K562 (cell line): ENCODE data around the gene LRRC8E. TPM values are rescaled to one million over a fixed set of nuclear protein-coding genes. Genes with fewer than 3 reads are reported as not detected.

Source experiments
- ATAC-seq: fragments of 200-7000 bp; cut with Tn5 transposase; 3 replicates; pipeline ENCODE4 v1.9.1; 2020; ENCODE audit warnings: moderate library complexity
- BruUV-seq: library from RNA; stranded (reverse); fragments of 400-500 nt; replicated peaks from 2 replicates; lab custom pipeline; 2021; lab: Mats Ljungman, UMichigan
- CTCF ChIA-PET: fragments of 300-600 bp; formaldehyde crosslinking; extraction: SDS; loops from one replicate; lab custom pipeline; 2021; ENCODE audit warnings: low intra/inter-chr PET ratio; lab: Yijun Ruan, JAX
- POLR2A ChIA-PET: fragments of 300-600, 350-650 bp; sonication (Branson Sonifier 250); formaldehyde crosslinking; extraction: SDS; loops from one replicate; lab custom pipeline; 2021; ENCODE audit warnings: antibody characterized with exemption, inconsistent platforms; lab: Yijun Ruan, JAX
- DNase-seq, 4 experiments: peaks; one replicate each; pipeline versions ENCODE4 v3.0.0 to v3.0.0-alpha.2; 2011 to 2018; ENCODE audit warnings: low spot score in 3 of 4, mixed read lengths in 3 of 4; ENCODE audit errors: extremely low read depth in 1 of 4
- FAIRE-seq: peaks from 2 replicates; lab custom pipeline; 2011; peaks lifted over from hg19 to GRCh38; lab: Jason Lieb, UNC
- H2AFZ ChIP-seq: 2 replicates; pipeline ENCODE4 v1.6.0; 2011; ENCODE audit warnings: low read depth, low read length, control low read depth, inconsistent platforms
- H3K27ac ChIP-seq: fragments of 200-600 bp; 3 replicates; pipeline ENCODE4 v1.8.0; 2011; ENCODE audit warnings: low read depth, mild to moderate bottlenecking, control low read depth, inconsistent platforms, low read length, moderate library complexity, mixed read lengths; ENCODE audit errors: extremely low read depth
- H3K27me3 ChIP-seq, 2 experiments: fragments of 300-600 bp in 1 of 2; 2 replicates in 1 of 2; 3 replicates in 1 of 2; pipeline versions ENCODE4 v1.6.0 to v1.8.0; 2011; ENCODE audit warnings: inconsistent platforms in 2 of 2, low read length in 2 of 2, mild to moderate bottlenecking in 1 of 2, mixed read lengths in 1 of 2, moderate library complexity in 1 of 2; ENCODE audit not compliant: control insufficient read depth in 2 of 2, insufficient read depth in 2 of 2
- H3K36me3 ChIP-seq: fragments of 300-600 bp; 3 replicates; pipeline ENCODE4 v1.8.0; 2011; ENCODE audit warnings: mild to moderate bottlenecking, low read length, inconsistent platforms; ENCODE audit not compliant: control insufficient read depth, insufficient read depth
- H3K4me1 ChIP-seq, 2 experiments: fragments of 200-600 bp in 1 of 2; replicated peaks in 1 of 2; 2 replicates in 1 of 2; 3 replicates in 1 of 2; pipeline versions ENCODE4 v1.5.1 to v1.8.0; 2011; ENCODE audit warnings: inconsistent platforms in 2 of 2, low read length in 2 of 2, mild to moderate bottlenecking in 1 of 2, mixed read lengths in 1 of 2, moderate library complexity in 1 of 2; ENCODE audit not compliant: control insufficient read depth in 2 of 2, insufficient read depth in 2 of 2
- H3K4me2 ChIP-seq: 2 replicates; pipeline ENCODE4 v1.6.1; 2011; ENCODE audit warnings: low read length, control low read depth, inconsistent platforms, mixed read lengths; ENCODE audit not compliant: insufficient read depth
- H3K4me3 ChIP-seq: fragments of 200-600 bp; sonication (generic), shearing (Covaris generic); 2 replicates; pipeline ENCODE4 v1.5.1; 2016; ENCODE audit warnings: control low read depth, inconsistent platforms
- H3K79me2 ChIP-seq: fragments of 200-600 bp; 3 replicates; pipeline ENCODE4 v1.8.0; 2011; ENCODE audit warnings: low read length, inconsistent platforms; ENCODE audit not compliant: control insufficient read depth, insufficient read depth
- H3K9ac ChIP-seq, 2 experiments: 2 replicates each; pipeline versions ENCODE4 v1.6.0 to v1.6.1; 2011; ENCODE audit warnings: low read depth in 2 of 2, low read length in 2 of 2, control low read depth in 1 of 2, inconsistent platforms in 1 of 2, mild to moderate bottlenecking in 1 of 2, mixed read lengths in 1 of 2; ENCODE audit not compliant: insufficient read depth in 1 of 2
- H3K9me1 ChIP-seq: one replicate; pipeline ENCODE4 v1.6.0; 2011; ENCODE audit warnings: inconsistent platforms, mild to moderate bottlenecking, low read length, moderate library complexity; ENCODE audit not compliant: control insufficient read depth, insufficient read depth
- H3K9me3 ChIP-seq: replicated peaks from 2 replicates; pipeline ENCODE4 v1.5.1; 2011; ENCODE audit warnings: low read depth, low read length, inconsistent platforms; ENCODE audit not compliant: control insufficient read depth, insufficient read depth
- H4K20me1 ChIP-seq: replicated peaks from 2 replicates; pipeline ENCODE4 v1.6.1; 2011; ENCODE audit warnings: low read length, inconsistent platforms, mixed read lengths; ENCODE audit not compliant: control insufficient read depth, insufficient read depth
- BHLHE40 ChIP-seq: IDR thresholded peaks from 2 replicates; pipeline ENCODE4 v1.6.1; 2011; ENCODE audit warnings: low read length, improper control_type of control experiment
- DACH1 ChIP-seq: fragments of 450-650 bp; IDR thresholded peaks from 2 replicates; pipeline ENCODE4 v1.6.1; 2018; ENCODE audit not compliant: partially characterized antibody
- FOS ChIP-seq: IDR thresholded peaks from 3 replicates; pipeline ENCODE4 v1.6.1; 2011; ENCODE audit not compliant: insufficient read length; ENCODE audit errors: extremely low read depth
- GATA2 ChIP-seq: sonication (generic); formaldehyde crosslinking; IDR thresholded peaks from 2 replicates; pipeline ENCODE4 v1.4.0; 2020; ENCODE audit warnings: mild to moderate bottlenecking, missing genetic modification reagents
- KAT2B ChIP-seq: IDR thresholded peaks from one replicate; pipeline ENCODE4 v1.6.1; 2012; ENCODE audit warnings: low read depth, mild to moderate bottlenecking, control low read depth, inconsistent platforms, low read length, moderate library complexity
- MAFF ChIP-seq: IDR thresholded peaks from 2 replicates; pipeline ENCODE4 v1.6.1; 2012; ENCODE audit warnings: low read length, improper control_type of control experiment
- MTF1 ChIP-seq: fragments of 250-450 bp; sonication (Bioruptor Pico); IDR thresholded peaks from 2 replicates; pipeline ENCODE4 v1.9.0; 2021; ENCODE audit warnings: moderate library complexity, mild to moderate bottlenecking, inconsistent platforms, borderline replicate concordance
- NBN ChIP-seq: fragments of 450-650 bp; IDR thresholded peaks from 2 replicates; pipeline ENCODE4 v1.6.1; 2016; ENCODE audit warnings: low read depth, mild to moderate bottlenecking
- PHF8 ChIP-seq: fragments of 200-600 bp; sonication (generic); IDR thresholded peaks from 2 replicates; pipeline ENCODE4 v1.6.1; 2012; ENCODE audit warnings: mixed run types, mild to moderate bottlenecking, inconsistent platforms, low read length, moderate library complexity, borderline replicate concordance
- POLR2AphosphoS5 ChIP-seq: IDR thresholded peaks from 2 replicates; pipeline ENCODE4 v1.6.1; 2011; ENCODE audit warnings: mild to moderate bottlenecking, low read depth, low read length, moderate library complexity; ENCODE audit not compliant: control insufficient read depth, insufficient read depth
- POLR2G ChIP-seq: fragments of 200-400 bp; formaldehyde crosslinking; IDR thresholded peaks from 2 replicates; pipeline ENCODE4 v1.6.1; 2017; ENCODE audit warnings: low read depth, mild to moderate bottlenecking, antibody characterized with exemption, low read length, moderate library complexity
- RBFOX2 ChIP-seq: fragments of 200-400 bp; formaldehyde crosslinking; IDR thresholded peaks from 2 replicates; pipeline ENCODE4 v1.6.1; 2017; ENCODE audit warnings: low read depth, mild to moderate bottlenecking, low read length, moderate library complexity
- RCOR1 ChIP-seq, 2 experiments: IDR thresholded peaks; 2 replicates each; pipeline ENCODE4 v1.6.1; 2012; ENCODE audit warnings: low read depth in 2 of 2, low read length in 2 of 2, borderline replicate concordance in 1 of 2, improper control_type of control experiment in 1 of 2
- TAL1 ChIP-seq: fragments of 450-650 bp; IDR thresholded peaks from 2 replicates; pipeline ENCODE4 v1.6.1; 2016; ENCODE audit warnings: mild to moderate bottlenecking
- ZNF431 ChIP-seq: sonication (generic); formaldehyde crosslinking; IDR thresholded peaks from 2 replicates; pipeline ENCODE4 v1.8.0; 2022; ENCODE audit warnings: mild to moderate bottlenecking, missing genetic modification reagents
- WGBS: fragments of 100-300 bp; shearing (Covaris generic); methylation state at CpG from one replicate; pipeline ENCODE4 v1.1.6; 2016; ENCODE audit warnings: low coverage, mixed read lengths; ENCODE audit not compliant: insufficient coverage; ENCODE audit errors: missing lambda C conversion rate; 5-methylcytosine and 5-hydroxymethylcytosine counted together
- in situ Hi-C: fragments of 300-500 bp; cut with MboI; formaldehyde crosslinking; loops from 4 replicates; pipeline ENCODE4 v1.15.0; 2018; ENCODE audit warnings: inconsistent platforms, mixed read lengths
- intact Hi-C: fragments of 100-400 bp; cut with micrococcal nuclease; formaldehyde crosslinking; loops from 2 replicates; pipeline ENCODE4 v1.14.2; 2022
- polyA plus RNA-seq, 8 experiments: library from polyadenylated mRNA; depleted of rRNA in 4 of 8; stranded (reverse) in 5 of 8; unstranded in 3 of 8; fragments of >200 nt; fragmentation: Nextera tagmentation in 2 of 8; fragmentation: Illumina TruSeq in 1 of 8; extraction: Ambion mirVana in 2 of 8; extraction: Trizol in 1 of 8; gene quantifications; 2 replicates each; pipeline versions ENCODE4 v1.2.1 to v1.2.3, GENCODE V29; 2011 to 2014; ENCODE audit warnings: inconsistent platforms in 1 of 8, missing spikeins in 1 of 8
- total RNA-seq, 7 experiments: library from RNA; depleted of rRNA in 6 of 7; stranded (reverse); fragments of >200 nt in 6 of 7; fragmentation: Illumina TruSeq in 2 of 7; extraction: Trizol in 2 of 7; gene quantifications; 2 replicates each; pipeline versions ENCODE4 v1.2.1 to v1.2.3, GENCODE V29; 2011 to 2021; ENCODE audit warnings: low replicate concordance in 1 of 7
- TF ChIP-seq, protein P1 (sequence below), 3 experiments: fragments of 200-800 bp in 1 of 3; sonication (Bioruptor generic) in 1 of 3; sonication (generic) in 1 of 3; formaldehyde crosslinking in 1 of 3; IDR thresholded peaks; 2 replicates each; pipeline versions ENCODE4 v1.6.1 to v1.8.0; 2016 to 2022; ENCODE audit warnings: mild to moderate bottlenecking in 2 of 3, missing compliant biosample characterization in 2 of 3, missing genetic modification characterization in 2 of 3, missing genetic modification reagents in 1 of 3
- TF ChIP-seq, protein P2 (sequence below): sonication (generic); formaldehyde crosslinking; IDR thresholded peaks from 2 replicates; pipeline ENCODE4 v1.8.0; 2022; ENCODE audit warnings: mild to moderate bottlenecking, low read depth, missing genetic modification reagents
- TF ChIP-seq, protein P3 (sequence below): fragments of 250-450 bp; sonication (Bioruptor Pico); IDR thresholded peaks from 2 replicates; pipeline ENCODE4 v1.5.0; 2021

LRRC8E gene
- total and polyA plus RNA-seq, 9 of the 15 experiments (the other 6 are each of a cell fraction or from before 2014, with no cell fraction given), result 0.08 to 5.7 (median 3.5) TPM; not detected in 1

DNA sequence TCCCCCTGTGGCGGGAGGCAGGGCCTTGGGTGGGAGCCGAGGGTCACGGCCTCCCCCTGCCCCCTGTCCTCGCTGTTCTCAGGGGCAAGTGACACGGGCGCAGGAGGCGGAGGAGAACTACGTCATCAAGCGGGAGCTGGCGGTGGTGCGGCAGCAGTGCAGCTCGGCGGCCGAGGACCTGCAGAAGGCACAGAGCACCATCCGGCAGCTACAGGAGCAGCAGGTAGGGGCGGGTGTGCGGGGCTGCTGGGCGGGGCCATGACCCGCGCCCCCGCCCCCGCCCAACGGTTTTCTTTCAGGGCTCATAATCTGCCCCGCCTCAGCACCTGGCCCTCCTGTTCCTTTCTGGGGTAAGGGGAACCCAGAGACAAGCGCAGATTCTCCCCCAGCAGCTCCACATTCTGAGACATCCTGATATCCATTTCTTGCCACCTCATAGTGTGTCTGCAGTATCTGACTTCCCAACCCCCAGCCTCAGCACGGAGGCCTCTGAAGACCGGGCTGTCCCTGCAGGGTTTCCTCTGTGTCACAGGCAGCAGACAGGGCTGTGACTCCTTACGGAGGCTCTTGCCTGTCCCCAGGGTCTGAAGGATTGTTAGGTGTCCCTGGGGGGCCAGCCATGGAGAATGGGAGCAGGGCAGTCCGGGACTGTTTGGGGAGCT, 30.1 kb upstream of the LRRC8E start:
- in situ Hi-C loops (no loop called here), intact Hi-C loops (no loop called here)
- Histone ChIP-seq H3K79me2 (no peaks in the 10 kb centered on the region), H3K9me3 (no peaks in the 10 kb centered on the region), H3K4me3 (peak overlapping the region; percentile 24), H3K36me3 (no peaks in the 10 kb centered on the region), H3K27me3 (no peaks in the 10 kb centered on the region), H3K9me1 (peaks cover 6% of the 10 kb centered on the region), H3K4me1 (peaks cover 20 to 78% of the 10 kb centered on the region in 2 experiments), H3K9ac (peak overlapping the region; percentile 59 to 88), H2AFZ (peak overlapping the region; percentile 97), H3K27ac (peak overlapping the region; percentile 66; the same call in 2 of the 3 replicates), H3K4me2 (peak overlapping the region; percentile 74), H4K20me1 (no peaks in the 10 kb centered on the region)
- POLR2A ChIA-PET, result interaction anchor here (0.5 to 2.9 kb wide), 6 partner anchors 11 to 27 kb away, joined by 3 to 14 read pairs (median 4); no protein-coding TSS in a partner anchor
- FAIRE-seq, result peak; percentile 75
- CTCF ChIA-PET, result interaction anchor here (0.6 kb wide), 1 partner anchor 144 kb away, joined by 4 read pairs; no protein-coding TSS in a partner anchor
- ATAC-seq, result peak; percentile 78
- WGBS, result 9% methylated on average over 19 of the region's 29 CpGs
- DNase-seq, result peak; percentile 83 to 86 (median 84)
- no TSS peak for BruUV-seq
- TF ChIP-seq MTF1 (no peak), MAFF (0 out of 2 replicates have a peak, but pooled peaks have one; percentile 8), RCOR1 (IDR thresholded peaks at IDR 0.05; ENCODE audit: borderline replicate concordance in 1 of 2, low read depth in 2 of 2, low read length in 2 of 2) (no peak), BHLHE40 (0 out of 2 replicates have a peak, but pooled peaks have one; percentile 27), RBFOX2 (peak; percentile 53), POLR2AphosphoS5 (peak; percentile 53; the same call in 1 of the 2 replicates), DACH1 (no peak), KAT2B (no peak), POLR2G (peak; percentile 71), TAL1 (peak; percentile 17; the same call in 1 of the 2 replicates), ZNF431 (CRISPR knock-in tag) (peak; percentile 39; the same call in 1 of the 2 replicates), FOS (no peak), PHF8 (peak; percentile 34; the same call in 1 of the 2 replicates), NBN (0 out of 2 replicates have a peak, but pooled peaks have one; percentile 42), GATA2 (CRISPR knock-in tag) (no peak)
- TF ChIP-seq, protein P1, sequence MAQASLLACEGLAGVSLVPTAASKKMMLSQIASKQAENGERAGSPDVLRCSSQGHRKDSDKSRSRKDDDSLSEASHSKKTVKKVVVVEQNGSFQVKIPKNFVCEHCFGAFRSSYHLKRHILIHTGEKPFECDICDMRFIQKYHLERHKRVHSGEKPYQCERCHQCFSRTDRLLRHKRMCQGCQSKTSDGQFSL (CRISPR knock-in tag; IDR thresholded peaks at IDR 0.05), result no peak
- TF ChIP-seq, protein P1 (tag; IDR thresholded peaks at IDR 0.05), result no peak
- TF ChIP-seq, protein P2, sequence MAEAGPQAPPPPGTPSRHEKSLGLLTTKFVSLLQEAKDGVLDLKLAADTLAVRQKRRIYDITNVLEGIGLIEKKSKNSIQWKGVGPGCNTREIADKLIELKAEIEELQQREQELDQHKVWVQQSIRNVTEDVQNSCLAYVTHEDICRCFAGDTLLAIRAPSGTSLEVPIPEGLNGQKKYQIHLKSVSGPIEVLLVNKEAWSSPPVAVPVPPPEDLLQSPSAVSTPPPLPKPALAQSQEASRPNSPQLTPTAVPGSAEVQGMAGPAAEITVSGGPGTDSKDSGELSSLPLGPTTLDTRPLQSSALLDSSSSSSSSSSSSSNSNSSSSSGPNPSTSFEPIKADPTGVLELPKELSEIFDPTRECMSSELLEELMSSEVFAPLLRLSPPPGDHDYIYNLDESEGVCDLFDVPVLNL (CRISPR knock-in tag), result no peak
- TF ChIP-seq, protein P3, sequence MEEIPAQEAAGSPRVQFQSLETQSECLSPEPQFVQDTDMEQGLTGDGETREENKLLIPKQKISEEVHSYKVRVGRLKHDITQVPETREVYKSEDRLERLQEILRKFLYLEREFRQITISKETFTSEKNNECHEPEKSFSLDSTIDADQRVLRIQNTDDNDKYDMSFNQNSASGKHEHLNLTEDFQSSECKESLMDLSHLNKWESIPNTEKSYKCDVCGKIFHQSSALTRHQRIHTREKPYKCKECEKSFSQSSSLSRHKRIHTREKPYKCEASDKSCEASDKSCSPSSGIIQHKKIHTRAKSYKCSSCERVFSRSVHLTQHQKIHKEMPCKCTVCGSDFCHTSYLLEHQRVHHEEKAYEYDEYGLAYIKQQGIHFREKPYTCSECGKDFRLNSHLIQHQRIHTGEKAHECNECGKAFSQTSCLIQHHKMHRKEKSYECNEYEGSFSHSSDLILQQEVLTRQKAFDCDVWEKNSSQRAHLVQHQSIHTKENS, result no peak
